Astrocyte (in vitro differentiated cells and primary cell): ENCODE data around the gene PHETA2. TPM values are rescaled to one million over a fixed set of nuclear protein-coding genes. Genes with fewer than 3 reads are reported as not detected.

Source experiments
- DNase-seq: peaks from one replicate; pipeline ENCODE4 v3.0.0-alpha.2; 2010; ENCODE audit warnings: low read depth
- FAIRE-seq: peaks from 2 replicates; lab custom pipeline; 2011; peaks lifted over from hg19 to GRCh38; lab: Jason Lieb, UNC
- H2AFZ ChIP-seq: 2 replicates; pipeline ENCODE4 v1.6.0; 2012; ENCODE audit warnings: low read depth, low read length, inconsistent platforms
- H3K27ac ChIP-seq: 2 replicates; pipeline ENCODE4 v1.5.1; 2011; ENCODE audit warnings: low read depth, low read length, inconsistent platforms
- H3K27me3 ChIP-seq: 2 replicates; pipeline ENCODE4 v1.6.0; 2011; ENCODE audit warnings: low read length, inconsistent platforms; ENCODE audit not compliant: insufficient read depth
- H3K36me3 ChIP-seq: 2 replicates; pipeline ENCODE4 v1.5.1; 2011; ENCODE audit warnings: low read length, inconsistent platforms; ENCODE audit not compliant: insufficient read depth
- H3K4me1 ChIP-seq: 2 replicates; pipeline ENCODE4 v1.5.1; 2011; ENCODE audit warnings: low read length, inconsistent platforms; ENCODE audit not compliant: insufficient read depth
- H3K4me2 ChIP-seq: 2 replicates; pipeline ENCODE4 v1.6.0; 2012; ENCODE audit warnings: low read length, inconsistent platforms
- H3K4me3 ChIP-seq: 2 replicates; pipeline ENCODE4 v1.5.1; 2011; ENCODE audit warnings: low read depth, mild to moderate bottlenecking, low read length, inconsistent platforms; ENCODE audit not compliant: insufficient read depth
- H3K79me2 ChIP-seq: 2 replicates; pipeline ENCODE4 v1.6.0; 2012; ENCODE audit warnings: mild to moderate bottlenecking, low read length, inconsistent platforms; ENCODE audit not compliant: insufficient read depth
- H3K9ac ChIP-seq: 2 replicates; pipeline ENCODE4 v1.6.0; 2012; ENCODE audit warnings: mild to moderate bottlenecking, low read length, inconsistent platforms
- H3K9me3 ChIP-seq: 2 replicates; pipeline ENCODE4 v1.5.1; 2012; ENCODE audit warnings: low read depth, mild to moderate bottlenecking, low read length, inconsistent platforms; ENCODE audit not compliant: insufficient read depth
- H4K20me1 ChIP-seq: 2 replicates; pipeline ENCODE4 v1.6.0; 2012; ENCODE audit warnings: low read length, inconsistent platforms; ENCODE audit not compliant: insufficient read depth
- H3K27ac Mint-ChIP-seq: one replicate; pipeline ENCODE4 v1.8.0; 2021; ENCODE audit warnings: mild to moderate bottlenecking, mixed read lengths; ENCODE audit not compliant: unreplicated experiment
- H3K27me3 Mint-ChIP-seq: one replicate; pipeline ENCODE4 v1.8.0; 2021; ENCODE audit warnings: low read depth, mixed read lengths; ENCODE audit not compliant: unreplicated experiment
- H3K36me3 Mint-ChIP-seq: one replicate; pipeline ENCODE4 v1.8.0; 2021; ENCODE audit warnings: low read depth, mixed read lengths; ENCODE audit not compliant: unreplicated experiment
- H3K4me1 Mint-ChIP-seq: one replicate; pipeline ENCODE4 v1.8.0; 2021; ENCODE audit warnings: low read depth, mixed read lengths; ENCODE audit not compliant: unreplicated experiment
- H3K4me3 Mint-ChIP-seq: one replicate; pipeline ENCODE4 v1.8.0; 2021; ENCODE audit warnings: mild to moderate bottlenecking, moderate library complexity, mixed read lengths; ENCODE audit not compliant: unreplicated experiment
- H3K9me3 Mint-ChIP-seq: one replicate; pipeline ENCODE4 v1.8.0; 2021; ENCODE audit warnings: mild to moderate bottlenecking, mixed read lengths; ENCODE audit not compliant: unreplicated experiment
- EZH2 ChIP-seq: IDR thresholded peaks from 2 replicates; pipeline ENCODE4 v1.6.1; 2012; ENCODE audit warnings: mild to moderate bottlenecking, low read length, inconsistent platforms; ENCODE audit not compliant: insufficient read depth
- total RNA-seq: library from RNA; stranded (reverse); gene quantifications from 2 replicates; pipeline ENCODE4 v1.2.1, GENCODE V29; 2021
- TF ChIP-seq, protein P1 (sequence below): IDR thresholded peaks from 2 replicates; pipeline ENCODE4 v1.5.1; 2011; ENCODE audit warnings: low read depth, mild to moderate bottlenecking, inconsistent platforms, low read length, moderate library complexity; ENCODE audit not compliant: insufficient read depth

PHETA2 gene
- total RNA-seq, 1 donor from 2014 or later = 0.18 TPM

DNA sequence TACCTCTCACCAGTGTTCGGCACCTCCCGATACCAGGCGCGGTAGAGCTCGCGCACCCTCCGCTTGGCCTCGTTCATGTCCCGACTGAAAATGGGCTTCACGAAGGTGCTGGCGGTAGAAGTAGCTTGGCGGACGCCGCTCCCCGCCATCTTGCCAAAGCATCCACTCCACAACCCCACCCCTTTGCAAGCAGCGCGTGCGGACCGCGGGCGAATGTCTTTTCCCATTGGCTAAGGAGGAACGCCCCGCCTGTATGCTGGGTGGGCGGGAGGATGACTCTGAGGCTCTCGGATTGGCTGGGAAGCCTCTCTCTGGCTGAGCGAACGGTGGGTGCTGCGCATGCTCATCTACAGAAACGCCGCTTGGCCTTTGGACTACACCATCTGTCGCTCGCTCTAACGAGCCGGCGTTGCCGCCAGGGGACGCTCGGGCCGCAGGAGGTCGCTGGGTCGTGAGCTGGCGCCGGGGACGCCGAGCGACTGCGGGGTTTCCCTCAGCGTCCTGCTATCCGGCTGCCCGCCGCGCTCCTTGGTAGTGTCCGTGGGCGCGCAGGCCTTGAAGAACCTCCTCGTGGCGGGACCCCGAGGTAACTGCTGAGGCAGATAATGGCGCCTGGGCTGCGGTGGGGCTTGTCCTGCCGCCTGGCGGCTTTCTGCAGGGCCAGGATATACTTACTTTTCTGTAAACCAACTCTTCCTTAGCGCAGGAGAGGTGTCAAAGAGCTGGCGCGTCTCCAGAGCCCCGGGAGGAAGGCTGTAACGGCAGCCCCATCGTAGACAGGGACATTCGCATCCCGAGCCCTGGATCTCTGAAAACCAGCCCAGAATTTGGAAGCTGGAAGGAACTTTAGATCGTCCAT, 16.8 kb downstream of the PHETA2 start, which contains the start of gene NDUFA6:
TSS of gene NDUFA6 (minus strand) at position 177 of the 859 bp plus-strand sequence. CDS start at position 149, 28 bp downstream.
- H3K27me3 Mint-ChIP-seq = no peaks in the 10 kb centered on the region
- H3K4me3 Mint-ChIP-seq = peak within 1 kb of the TSS; percentile 96
- peaks cover 4% of the 10 kb centered on the region for H3K4me1 ChIP-seq
- peaks cover 25% of the 10 kb centered on the region for H4K20me1 ChIP-seq
- peaks cover 13% of the 10 kb centered on the region for H3K36me3 ChIP-seq
- H3K27me3 ChIP-seq = no peaks in the 10 kb centered on the region
- H3K79me2 ChIP-seq = peaks cover 38% of the 10 kb centered on the region
- peak within 1 kb of the TSS; percentile 98 for H3K27ac Mint-ChIP-seq
- no peaks in the 10 kb centered on the region for H3K4me1 Mint-ChIP-seq
- peaks cover 6% of the 10 kb centered on the region for H3K9me3 Mint-ChIP-seq
- H3K4me3 ChIP-seq = peak within 1 kb of the TSS; percentile 92
- H3K27ac ChIP-seq = peak within 1 kb of the TSS; percentile 96
- peak within 1 kb of the TSS; percentile 98 for H3K9ac ChIP-seq
- DNase-seq (peak; percentile 96), FAIRE-seq (peak; percentile 78)
- H3K36me3 Mint-ChIP-seq = peaks cover 13% of the 10 kb centered on the region
- TF ChIP-seq, protein P1, sequence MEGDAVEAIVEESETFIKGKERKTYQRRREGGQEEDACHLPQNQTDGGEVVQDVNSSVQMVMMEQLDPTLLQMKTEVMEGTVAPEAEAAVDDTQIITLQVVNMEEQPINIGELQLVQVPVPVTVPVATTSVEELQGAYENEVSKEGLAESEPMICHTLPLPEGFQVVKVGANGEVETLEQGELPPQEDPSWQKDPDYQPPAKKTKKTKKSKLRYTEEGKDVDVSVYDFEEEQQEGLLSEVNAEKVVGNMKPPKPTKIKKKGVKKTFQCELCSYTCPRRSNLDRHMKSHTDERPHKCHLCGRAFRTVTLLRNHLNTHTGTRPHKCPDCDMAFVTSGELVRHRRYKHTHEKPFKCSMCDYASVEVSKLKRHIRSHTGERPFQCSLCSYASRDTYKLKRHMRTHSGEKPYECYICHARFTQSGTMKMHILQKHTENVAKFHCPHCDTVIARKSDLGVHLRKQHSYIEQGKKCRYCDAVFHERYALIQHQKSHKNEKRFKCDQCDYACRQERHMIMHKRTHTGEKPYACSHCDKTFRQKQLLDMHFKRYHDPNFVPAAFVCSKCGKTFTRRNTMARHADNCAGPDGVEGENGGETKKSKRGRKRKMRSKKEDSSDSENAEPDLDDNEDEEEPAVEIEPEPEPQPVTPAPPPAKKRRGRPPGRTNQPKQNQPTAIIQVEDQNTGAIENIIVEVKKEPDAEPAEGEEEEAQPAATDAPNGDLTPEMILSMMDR = peak; percentile 59
- TF ChIP-seq EZH2 = no peak
- no peaks in the 10 kb centered on the region for H3K9me3 ChIP-seq
- peak within 1 kb of the TSS; percentile 85 for H2AFZ ChIP-seq
- peak within 1 kb of the TSS; percentile 93 for H3K4me2 ChIP-seq

- Mint-ChIP-seq H3K36me3 (peaks cover 11% of the 10 kb centered on the region), H3K27me3 (no peaks in the 10 kb centered on the region)
These were observed 17.4 kb downstream of the PHETA2 start for GRCh38 chr22:42091455-42091782.

More at GRCh38 chr22:42091455-42091782, 17.4 kb downstream of the PHETA2 start:
- peaks cover 19% of the 10 kb centered on the region for H4K20me1 ChIP-seq
- H2AFZ ChIP-seq = peak overlapping the region; percentile 85
- peaks cover 8% of the 10 kb centered on the region for H3K36me3 ChIP-seq
- H3K27me3 ChIP-seq = no peaks in the 10 kb centered on the region
- peak overlapping the region; percentile 93 for H3K4me2 ChIP-seq
- H3K9ac ChIP-seq = peak overlapping the region; percentile 98
- H3K4me1 ChIP-seq = peaks cover 4% of the 10 kb centered on the region
- FAIRE-seq = no peak
- DNase-seq = no peak
- no peak for TF ChIP-seq EZH2
- TF ChIP-seq, protein P1 = no peak
- H3K4me3 ChIP-seq = peak overlapping the region; percentile 92
- Mint-ChIP-seq H3K9me3 (peaks cover 6% of the 10 kb centered on the region), H3K27ac (peak overlapping the region; percentile 94), H3K4me1 (no peaks in the 10 kb centered on the region), H3K4me3 (peak overlapping the region; percentile 96)
- H3K9me3 ChIP-seq = no peaks in the 10 kb centered on the region
- peaks cover 32% of the 10 kb centered on the region for H3K79me2 ChIP-seq
- peak overlapping the region; percentile 60 for H3K27ac ChIP-seq
